Activated naive CD8-positive, alpha-beta T cell (primary cell): ENCODE measurements around the gene AFF3.
"Not testable (repeated sequence)": the region's sequence is repeated elsewhere in the genome, so short reads cannot be mapped to it uniquely, and the experiment has no call there.

Experiments
- H3K27ac Mint-ChIP-seq: one replicate; pipeline ENCODE4 v1.8.0; 2021; ENCODE audit warnings: mixed read lengths
- H3K27me3 Mint-ChIP-seq: one replicate; pipeline ENCODE4 v1.8.0; 2021; ENCODE audit warnings: mixed read lengths
- H3K36me3 Mint-ChIP-seq: one replicate; pipeline ENCODE4 v1.8.0; 2021; ENCODE audit warnings: mixed read lengths
- H3K4me1 Mint-ChIP-seq: one replicate; pipeline ENCODE4 v1.8.0; 2021; ENCODE audit warnings: low read depth, mixed read lengths
- H3K4me3 Mint-ChIP-seq: one replicate; pipeline ENCODE4 v1.8.0; 2021; ENCODE audit warnings: mild to moderate bottlenecking, mixed read lengths
- H3K9me3 Mint-ChIP-seq: one replicate; pipeline ENCODE4 v1.8.0; 2021; ENCODE audit warnings: low read depth, mixed read lengths

The AFF3 gene

GRCh38 chr2:99520195-99520594 is 622.2 kb downstream of the AFF3 start:
- Mint-ChIP-seq H3K9me3 (no peaks in the 10 kb centered on the region), H3K27ac (no peak overlapping the region), H3K4me1 (no peaks in the 10 kb centered on the region), H3K36me3 (no peaks in the 10 kb centered on the region), H3K27me3 (peaks cover 4% of the 10 kb centered on the region), H3K4me3 (no peak overlapping the region)

- Mint-ChIP-seq H3K4me1 (no peaks in the 10 kb centered on the region), H3K9me3 (no peaks in the 10 kb centered on the region), H3K27me3 (peaks cover 5% of the 10 kb centered on the region), H3K4me3 (no peak overlapping the region), H3K27ac (no peak overlapping the region), H3K36me3 (no peaks in the 10 kb centered on the region)
Observed at GRCh38 chr2:99514357-99514756, 628.0 kb downstream of the AFF3 start.

- Mint-ChIP-seq H3K27me3 (peaks cover 3% of the 10 kb centered on the region), H3K27ac (no peak overlapping the region), H3K4me3 (no peak overlapping the region), H3K36me3 (no peaks in the 10 kb centered on the region), H3K9me3 (no peaks in the 10 kb centered on the region), H3K4me1 (no peaks in the 10 kb centered on the region)
Observed at GRCh38 chr2:99512181-99512591, 630.2 kb downstream of the AFF3 start.

GRCh38 chr2:99509387-99509786 is 633.0 kb downstream of the AFF3 start:
- H3K36me3 Mint-ChIP-seq, result no peaks in the 10 kb centered on the region
- H3K27me3 Mint-ChIP-seq, result peaks cover 2% of the 10 kb centered on the region
- peaks cover 3% of the 10 kb centered on the region for H3K4me1 Mint-ChIP-seq
- H3K4me3 Mint-ChIP-seq, result no peak overlapping the region
- H3K9me3 Mint-ChIP-seq, result no peaks in the 10 kb centered on the region
- H3K27ac Mint-ChIP-seq, result no peak overlapping the region

GRCh38 chr2:99507937-99508818 is 634.2 kb downstream of the AFF3 start:
- Mint-ChIP-seq H3K4me3 (no peak overlapping the region), H3K4me1 (peaks cover 3% of the 10 kb centered on the region), H3K27me3 (peaks cover 2% of the 10 kb centered on the region), H3K9me3 (no peaks in the 10 kb centered on the region), H3K27ac (no peak overlapping the region), H3K36me3 (no peaks in the 10 kb centered on the region)

- Mint-ChIP-seq H3K9me3 (no peaks in the 10 kb centered on the region), H3K27ac (no peak overlapping the region), H3K36me3 (no peaks in the 10 kb centered on the region), H3K27me3 (no peaks in the 10 kb centered on the region), H3K4me1 (peaks cover 3% of the 10 kb centered on the region), H3K4me3 (no peak overlapping the region)
Observed at GRCh38 chr2:99504844-99505584, 637.4 kb downstream of the AFF3 start.

GRCh38 chr2:99503662-99504416 is 638.6 kb downstream of the AFF3 start:
- not testable (repeated sequence) for H3K27me3 Mint-ChIP-seq, H3K27ac Mint-ChIP-seq, H3K9me3 Mint-ChIP-seq, H3K4me1 Mint-ChIP-seq, H3K4me3 Mint-ChIP-seq, H3K36me3 Mint-ChIP-seq

- Mint-ChIP-seq H3K4me1 (peaks cover 2% of the 10 kb centered on the region), H3K9me3 (no peaks in the 10 kb centered on the region), H3K36me3 (no peaks in the 10 kb centered on the region), H3K27me3 (peaks cover 5% of the 10 kb centered on the region), H3K4me3 (no peak overlapping the region), H3K27ac (no peak overlapping the region)
Observed at GRCh38 chr2:99496021-99496420, 646.4 kb downstream of the AFF3 start.
